ENCODE data around the gene SLC10A6. TPM values are rescaled to one million over a fixed set of nuclear protein-coding genes. Genes with fewer than 3 reads are reported as not detected.

Gene SLC10A6
- total RNA-seq, 1 experiment from 2014 or later = 0.26 TPM

DNA sequence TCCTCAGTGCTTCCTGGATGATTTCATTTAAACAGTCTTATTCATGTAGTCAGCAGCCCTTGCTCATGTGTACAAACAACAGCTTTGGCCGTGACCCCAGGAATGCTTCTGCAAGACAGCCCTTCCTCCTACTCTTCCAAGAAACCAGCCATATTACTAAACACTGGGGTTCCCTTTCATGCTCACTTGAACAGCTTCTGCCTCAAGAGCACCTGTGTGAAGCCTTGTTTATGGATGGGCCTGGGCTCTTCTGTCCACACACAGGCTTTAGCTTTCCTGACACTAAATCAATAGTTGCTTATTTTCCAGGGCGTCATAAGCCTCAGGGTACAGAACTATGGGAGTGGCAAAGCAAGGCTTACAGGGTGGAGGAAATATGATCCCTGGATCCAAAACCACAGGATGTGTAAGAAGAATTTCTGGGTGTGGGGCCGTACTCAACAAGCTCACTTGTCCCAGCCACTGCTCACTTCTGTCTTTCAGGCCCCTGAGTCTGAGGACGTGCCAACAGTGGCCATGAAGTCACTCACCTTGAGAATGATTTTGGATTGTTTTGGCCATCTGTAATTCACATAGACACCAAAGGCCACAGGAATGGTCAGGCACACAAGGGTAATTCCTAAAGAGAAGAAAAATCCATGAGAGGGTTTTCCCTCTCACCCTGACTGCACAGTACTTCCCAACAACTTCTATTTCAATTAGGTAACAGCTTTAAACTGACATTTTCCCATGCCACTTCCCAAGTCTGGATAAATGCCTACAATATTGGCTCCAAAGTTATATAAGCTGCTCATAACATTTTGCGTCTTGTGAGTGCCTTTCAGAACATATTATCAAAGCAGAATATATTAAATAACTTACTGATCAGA, 17.7 kb downstream of the SLC10A6 start:
- peaks cover 6% of the 10 kb centered on the region for H3K4me1 ChIP-seq (ENCODE audit: insufficient read depth, low read length, poor library complexity, severe bottlenecking)
- TF ChIP-seq EZH2 (IDR thresholded peaks at IDR 0.05; ENCODE audit: borderline replicate concordance, low read depth, low read length, poor library complexity, severe bottlenecking) = no peak
- no peak overlapping the region for H3K27ac ChIP-seq (ENCODE audit: low read depth, low read length, poor library complexity, severe bottlenecking)
- no peaks in the 10 kb centered on the region for H3K9me3 ChIP-seq (ENCODE audit: low read depth, low read length, poor library complexity, severe bottlenecking)
- BruUV-seq (replicated peaks) = no TSS peak
- H3K4me3 ChIP-seq (ENCODE audit: low read depth, low read length, poor library complexity, severe bottlenecking) = no peak overlapping the region
- CTCF ChIA-PET = no interaction called here
- no peaks in the 10 kb centered on the region for H3K36me3 ChIP-seq (ENCODE audit: insufficient read depth, low read length, poor library complexity, severe bottlenecking)
- POLR2A ChIA-PET (ENCODE audit: low non-redundant PET) = no interaction called here
- intact Hi-C loops (cut with micrococcal nuclease; ENCODE audit: unreplicated experiment) = no loop called here
- DNase-seq (ENCODE audit: low spot score) = no peak
- H3K27me3 ChIP-seq (replicated peaks; ENCODE audit: insufficient read depth, low read depth, low read length, poor library complexity) = no peaks in the 10 kb centered on the region

DNA sequence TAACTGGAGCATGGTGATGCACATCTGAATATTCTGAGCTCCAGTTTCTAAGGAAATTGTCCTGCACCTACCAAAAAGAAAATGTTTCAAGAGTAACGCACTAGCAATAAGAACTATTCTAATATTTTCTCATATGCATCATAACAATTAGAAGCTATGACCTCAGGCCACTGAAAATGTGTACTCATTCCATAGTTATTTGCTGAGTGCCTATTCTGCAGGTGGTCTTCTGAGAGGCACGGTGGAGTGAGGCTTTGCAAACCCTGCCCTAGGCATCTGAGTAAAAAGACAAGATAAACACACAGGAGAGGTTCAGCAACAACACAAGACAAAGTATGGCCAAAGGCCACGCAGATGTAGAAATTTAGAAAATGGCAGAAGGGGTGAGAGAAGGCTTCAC, 23.7 kb downstream of the SLC10A6 start:
- ChIA-PET POLR2A (ENCODE audit: low non-redundant PET) (no interaction called here), CTCF (no interaction called here)
- TF ChIP-seq EZH2 (IDR thresholded peaks at IDR 0.05; ENCODE audit: borderline replicate concordance, low read depth, low read length, poor library complexity, severe bottlenecking) = no peak
- TF ChIP-seq CTCF (conservative IDR thresholded peaks at IDR 0.05; ENCODE audit: low read depth, low read length) = no peak
- no peak for DNase-seq (ENCODE audit: low spot score)
- intact Hi-C loops (cut with micrococcal nuclease; ENCODE audit: unreplicated experiment) = no loop called here
- Histone ChIP-seq H3K4me3 (ENCODE audit: low read depth, low read length, poor library complexity, severe bottlenecking) (no peak overlapping the region), H3K9me3 (ENCODE audit: low read depth, low read length, poor library complexity, severe bottlenecking) (no peaks in the 10 kb centered on the region), H3K27me3 (replicated peaks; ENCODE audit: insufficient read depth, low read depth, low read length, poor library complexity) (no peaks in the 10 kb centered on the region), H3K4me1 (ENCODE audit: insufficient read depth, low read length, poor library complexity, severe bottlenecking) (no peaks in the 10 kb centered on the region), H3K27ac (ENCODE audit: low read depth, low read length, poor library complexity, severe bottlenecking) (no peak overlapping the region), H3K36me3 (ENCODE audit: insufficient read depth, low read length, poor library complexity, severe bottlenecking) (no peaks in the 10 kb centered on the region)
- BruUV-seq (replicated peaks) = no TSS peak

DNA sequence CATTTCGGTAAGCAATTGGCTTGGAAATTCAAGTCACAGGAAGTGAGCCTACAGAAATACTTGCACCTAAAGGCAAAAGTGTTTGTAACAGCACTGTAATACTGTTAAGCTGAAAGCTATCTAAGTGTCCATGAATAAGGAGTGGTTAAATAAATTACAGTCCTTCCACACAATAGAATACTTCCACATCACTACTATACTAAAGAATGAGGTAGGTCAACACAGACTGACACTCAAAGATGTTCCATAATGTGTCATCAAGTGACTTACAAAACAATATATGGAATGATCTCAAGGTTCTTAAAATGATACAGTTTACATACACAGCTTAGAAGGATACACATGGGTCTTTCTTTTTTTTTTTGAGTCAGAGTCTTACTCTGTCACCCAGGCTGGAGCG, 27.0 kb downstream of the SLC10A6 start:
- TF ChIP-seq CTCF (conservative IDR thresholded peaks at IDR 0.05; ENCODE audit: low read depth, low read length) (no peak), EZH2 (IDR thresholded peaks at IDR 0.05; ENCODE audit: borderline replicate concordance, low read depth, low read length, poor library complexity, severe bottlenecking) (no peak)
- H3K36me3 ChIP-seq (ENCODE audit: insufficient read depth, low read length, poor library complexity, severe bottlenecking) = peaks cover under 1% of the 10 kb centered on the region
- no peak overlapping the region for H3K4me3 ChIP-seq (ENCODE audit: low read depth, low read length, poor library complexity, severe bottlenecking)
- no peaks in the 10 kb centered on the region for H3K27me3 ChIP-seq (replicated peaks; ENCODE audit: insufficient read depth, low read depth, low read length, poor library complexity)
- no TSS peak for BruUV-seq (replicated peaks)
- no peak overlapping the region for H3K27ac ChIP-seq (ENCODE audit: low read depth, low read length, poor library complexity, severe bottlenecking)
- no peak for DNase-seq (ENCODE audit: low spot score)
- intact Hi-C loops (cut with micrococcal nuclease; ENCODE audit: unreplicated experiment) = no loop called here
- ChIA-PET POLR2A (ENCODE audit: low non-redundant PET) (no interaction called here), CTCF (no interaction called here)
- no peaks in the 10 kb centered on the region for H3K4me1 ChIP-seq (ENCODE audit: insufficient read depth, low read length, poor library complexity, severe bottlenecking)
- no peaks in the 10 kb centered on the region for H3K9me3 ChIP-seq (ENCODE audit: low read depth, low read length, poor library complexity, severe bottlenecking)

DNA sequence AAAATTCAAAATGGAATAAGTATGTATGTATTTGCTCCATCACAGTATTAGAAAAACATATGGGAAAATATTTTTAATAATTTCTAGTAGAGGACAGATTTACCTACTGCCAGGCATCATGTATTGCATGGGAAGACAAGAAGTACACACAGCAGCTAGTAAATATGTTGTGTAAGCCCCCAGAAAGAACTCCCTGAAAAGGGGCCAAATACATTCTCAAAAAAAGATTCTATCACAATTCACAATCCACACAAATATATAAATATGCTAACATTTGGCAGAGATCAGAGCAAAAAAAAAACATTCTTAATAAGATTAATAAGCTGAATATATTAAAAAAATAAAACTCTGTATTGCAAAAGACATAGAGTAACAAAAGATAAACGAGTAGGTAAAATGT, 28.0 kb downstream of the SLC10A6 start:
- DNase-seq (ENCODE audit: low spot score) = no peak
- TF ChIP-seq EZH2 (IDR thresholded peaks at IDR 0.05; ENCODE audit: borderline replicate concordance, low read depth, low read length, poor library complexity, severe bottlenecking) = no peak
- TF ChIP-seq CTCF (conservative IDR thresholded peaks at IDR 0.05; ENCODE audit: low read depth, low read length) = no peak
- intact Hi-C loops (cut with micrococcal nuclease; ENCODE audit: unreplicated experiment) = no loop called here
- H3K4me1 ChIP-seq (ENCODE audit: insufficient read depth, low read length, poor library complexity, severe bottlenecking) = no peaks in the 10 kb centered on the region
- no peak overlapping the region for H3K4me3 ChIP-seq (ENCODE audit: low read depth, low read length, poor library complexity, severe bottlenecking)
- H3K27me3 ChIP-seq (replicated peaks; ENCODE audit: insufficient read depth, low read depth, low read length, poor library complexity) = no peaks in the 10 kb centered on the region
- no peaks in the 10 kb centered on the region for H3K9me3 ChIP-seq (ENCODE audit: low read depth, low read length, poor library complexity, severe bottlenecking)
- no TSS peak for BruUV-seq (replicated peaks)
- H3K36me3 ChIP-seq (ENCODE audit: insufficient read depth, low read length, poor library complexity, severe bottlenecking) = peaks cover 4% of the 10 kb centered on the region
- POLR2A ChIA-PET (ENCODE audit: low non-redundant PET) = no interaction called here
- no peak overlapping the region for H3K27ac ChIP-seq (ENCODE audit: low read depth, low read length, poor library complexity, severe bottlenecking)
- CTCF ChIA-PET = no interaction called here
